HG03520 (cell line): ENCODE results near the gene SCYGR3.

Source experiments
- ATAC-seq: cut with Tn5 transposase; IDR thresholded peaks from one replicate; pipeline ENCODE4 v1.9.1; 2021; ENCODE audit warnings: mild to moderate bottlenecking, moderate library complexity; ENCODE audit not compliant: unreplicated experiment

SCYGR3 gene, protein sequence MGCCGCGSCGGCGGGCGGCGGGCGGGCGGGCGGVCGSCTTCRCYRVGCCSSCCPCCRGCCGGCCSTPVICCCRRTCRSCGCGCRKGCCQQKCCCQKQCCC

DNA sequence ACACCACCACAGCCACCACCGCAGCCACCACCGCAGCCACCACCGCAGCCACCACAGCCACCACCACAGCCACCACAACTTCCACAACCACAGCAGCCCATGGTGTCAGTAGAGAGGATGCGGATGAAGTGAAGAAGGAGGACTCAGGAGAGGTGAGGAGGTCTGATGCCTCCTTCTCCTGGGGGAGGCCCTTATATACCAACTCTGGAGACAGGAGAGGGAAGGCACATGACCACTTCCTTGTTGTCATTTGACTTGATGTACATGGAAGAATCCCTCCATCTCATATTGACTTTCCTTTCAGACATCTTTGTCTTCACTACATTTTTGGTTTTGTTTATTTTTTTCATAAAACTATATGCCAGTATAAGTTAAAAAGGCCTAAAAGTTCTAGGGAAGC, at the start of gene SCYGR3:
Gene SCYGR3, minus strand, starts transcription at position 101 of the 400 bp plus-strand sequence. Its CDS starts 0 bp downstream, at position 101.
- ATAC-seq: no peak

DNA sequence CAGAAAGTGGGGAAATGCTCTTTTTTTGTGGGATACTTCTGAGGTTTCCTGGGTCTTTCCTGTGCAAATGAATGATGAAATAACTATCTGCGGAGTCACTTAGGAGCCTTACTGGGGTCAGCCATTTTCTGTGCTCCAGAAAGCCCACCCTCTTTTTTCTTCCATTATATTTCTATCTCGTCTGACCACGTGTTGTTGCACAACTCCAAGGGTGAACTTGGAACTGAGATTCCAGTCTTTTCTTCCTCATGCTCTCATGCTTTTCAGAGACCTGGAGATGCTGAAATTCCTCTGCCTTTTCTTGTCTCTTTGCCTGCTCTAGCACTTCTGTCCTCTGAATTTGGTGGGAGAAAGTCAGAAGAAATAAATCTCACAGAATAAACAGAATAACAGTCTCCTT, 47.2 kb upstream of the SCYGR3 start:
- ATAC-seq: no peak

DNA sequence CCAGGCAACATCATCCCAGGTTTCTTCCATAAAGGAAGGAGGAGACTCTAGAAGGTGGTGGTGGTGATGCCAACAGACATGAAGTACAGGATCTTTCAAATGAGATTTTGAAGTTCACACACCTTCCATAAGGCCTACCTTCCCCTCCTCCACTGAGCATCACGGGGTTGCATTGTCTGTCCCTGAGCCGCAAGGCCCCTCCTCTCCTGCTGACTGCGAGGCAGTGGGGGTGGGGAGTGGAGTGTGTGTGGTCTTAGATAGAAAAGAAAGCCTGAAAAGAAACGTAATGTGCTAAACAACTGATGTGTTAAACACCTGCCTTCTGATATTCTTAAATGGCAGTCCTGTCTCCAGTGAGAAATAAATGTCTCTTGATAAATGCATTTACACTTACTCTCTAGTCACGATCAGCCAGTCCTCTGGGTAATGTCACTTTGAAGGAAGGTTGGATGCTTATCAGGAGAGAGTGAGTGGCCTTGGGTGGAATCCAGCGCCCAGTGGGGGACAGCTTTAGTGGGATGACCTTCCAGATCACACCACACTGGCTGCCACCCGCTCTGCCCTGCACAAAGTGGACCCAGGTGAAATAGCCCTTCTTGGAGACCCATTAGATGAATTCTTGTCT, 46.5 kb upstream of the SCYGR3 start:
- no peak for ATAC-seq

DNA sequence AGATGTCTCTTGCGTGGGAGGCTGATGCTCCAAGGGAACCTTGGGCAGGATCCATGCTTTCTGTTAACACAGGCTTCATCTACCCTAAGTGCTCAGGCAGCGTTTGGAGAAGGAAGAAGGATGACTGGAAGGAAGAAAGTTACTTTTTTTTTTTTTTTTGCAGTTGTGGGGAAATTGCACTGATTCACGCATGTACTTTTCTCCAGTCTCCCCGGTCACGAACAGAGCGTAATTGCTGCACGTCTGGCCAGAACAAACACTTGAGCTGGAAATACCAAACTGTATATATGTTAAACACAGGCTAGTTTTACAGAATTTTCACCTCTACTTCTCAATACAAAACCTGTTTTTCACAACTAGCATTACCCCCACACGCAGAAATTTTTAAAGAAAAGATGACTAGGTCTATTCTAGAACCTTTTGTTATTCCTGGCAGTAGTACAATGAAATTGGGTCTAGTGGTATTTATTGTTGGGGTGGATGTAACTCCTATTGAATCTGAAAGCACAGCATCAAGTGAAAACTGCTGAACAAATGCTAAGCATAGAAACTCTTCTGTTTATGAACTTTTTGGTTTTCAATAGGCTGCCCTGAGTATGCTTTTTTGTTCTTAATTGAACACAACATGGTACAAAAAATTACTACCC, 42.7 kb upstream of the SCYGR3 start:
- no peak for ATAC-seq

DNA sequence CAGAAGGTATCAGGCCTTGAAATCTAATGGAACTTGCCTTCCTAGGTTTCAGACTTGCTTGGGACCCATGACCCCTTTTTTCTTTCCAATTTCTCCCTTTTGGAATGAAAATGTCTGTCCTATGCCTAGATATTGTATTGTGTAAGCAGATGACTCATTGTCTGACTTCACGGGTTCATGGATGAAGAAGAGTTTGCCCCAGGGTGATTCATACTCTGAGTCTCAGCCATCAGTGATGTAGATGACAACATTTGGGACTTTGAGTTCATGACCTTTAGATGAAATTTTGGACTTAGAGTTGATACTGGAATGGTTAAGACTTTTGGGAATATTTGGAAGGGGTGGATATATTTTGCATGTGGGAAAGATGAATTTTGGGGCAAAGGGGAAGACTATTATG, 40.8 kb upstream of the SCYGR3 start:
- no peak for ATAC-seq

DNA sequence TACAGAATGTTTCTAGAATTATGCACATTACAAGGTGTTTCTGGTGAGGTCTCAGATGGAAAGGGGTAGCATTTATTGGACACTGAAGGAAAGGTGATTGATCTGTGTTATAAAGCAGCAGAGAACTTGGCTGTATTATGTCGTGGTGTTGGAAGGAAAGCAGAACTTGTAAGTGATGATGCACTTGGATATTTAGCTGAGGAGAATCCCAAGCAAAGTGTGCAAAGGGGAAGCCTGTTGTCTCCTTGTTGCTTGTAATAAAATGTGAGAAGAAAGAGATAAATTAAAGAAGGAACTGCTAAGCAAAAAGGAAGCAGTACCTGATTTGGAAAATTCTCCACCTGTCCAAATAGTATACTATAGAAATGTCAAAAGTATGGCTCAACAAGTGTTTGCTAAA, 39.8 kb upstream of the SCYGR3 start:
- no peak for ATAC-seq

DNA sequence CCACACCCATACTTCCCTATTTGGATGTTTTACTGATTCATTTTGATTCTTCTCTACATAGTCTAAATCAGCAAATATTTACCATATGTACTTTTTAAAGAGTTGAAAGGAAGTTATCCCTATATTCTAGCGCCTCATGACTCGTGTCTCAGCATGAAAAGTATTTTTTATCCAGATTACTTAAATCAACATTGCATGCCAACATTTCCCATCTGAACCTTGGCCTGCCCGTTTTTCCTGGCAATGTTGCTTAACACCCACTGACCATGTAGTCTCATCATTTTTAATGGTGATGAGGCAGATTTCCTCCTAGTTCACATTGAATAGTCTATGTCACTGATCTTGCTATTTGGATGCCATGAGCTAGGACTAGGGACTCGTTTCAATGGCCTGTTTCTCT, 38.8 kb upstream of the SCYGR3 start:
- no peak for ATAC-seq

DNA sequence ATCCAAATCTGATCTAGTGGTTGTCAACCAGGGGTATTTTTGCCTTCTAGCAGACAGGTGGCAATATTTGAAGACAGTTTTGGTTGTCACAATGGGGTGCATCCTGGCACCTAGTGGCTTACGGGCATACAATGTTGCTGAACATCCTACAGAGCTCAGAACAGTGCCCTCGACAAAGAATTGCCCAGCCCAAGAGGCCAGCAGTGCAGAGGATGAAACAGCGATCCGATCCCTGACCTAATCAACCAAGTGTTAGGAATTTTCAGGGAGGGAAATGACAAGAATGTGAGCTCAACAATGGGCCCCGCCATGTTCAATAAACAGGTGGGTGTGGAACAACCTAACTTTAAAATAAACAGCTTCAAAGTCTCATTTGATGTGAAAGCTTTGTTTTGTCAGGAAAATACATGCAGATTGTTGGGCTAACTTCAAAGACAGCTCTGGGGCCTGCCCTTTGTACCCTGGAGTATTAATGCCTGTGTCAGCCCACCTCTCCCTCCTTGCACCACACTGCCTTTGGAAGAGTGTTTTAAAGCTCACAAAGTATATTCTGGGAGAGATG, 29.4 kb upstream of the SCYGR3 start:
- ATAC-seq: no peak

DNA sequence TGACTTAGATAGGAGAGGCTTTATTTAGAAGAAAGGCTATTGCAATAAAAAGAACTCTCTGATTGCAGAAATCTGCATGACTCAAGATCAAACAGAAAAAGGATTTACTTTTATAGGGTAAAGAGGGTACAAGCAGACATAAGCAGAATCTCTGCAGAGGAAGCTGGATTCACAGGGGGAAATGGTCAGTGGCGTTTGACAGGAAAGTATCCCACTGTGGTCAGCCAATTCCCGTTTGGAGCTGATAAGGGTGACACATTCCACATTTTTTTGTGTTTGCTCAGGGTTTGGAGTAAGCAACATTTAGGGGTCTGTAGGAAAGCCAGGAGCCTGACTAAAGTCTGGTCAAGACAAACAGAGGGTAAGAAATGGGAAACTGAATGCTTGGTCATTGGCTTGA, 28.0 kb upstream of the SCYGR3 start:
- ATAC-seq: no peak

DNA sequence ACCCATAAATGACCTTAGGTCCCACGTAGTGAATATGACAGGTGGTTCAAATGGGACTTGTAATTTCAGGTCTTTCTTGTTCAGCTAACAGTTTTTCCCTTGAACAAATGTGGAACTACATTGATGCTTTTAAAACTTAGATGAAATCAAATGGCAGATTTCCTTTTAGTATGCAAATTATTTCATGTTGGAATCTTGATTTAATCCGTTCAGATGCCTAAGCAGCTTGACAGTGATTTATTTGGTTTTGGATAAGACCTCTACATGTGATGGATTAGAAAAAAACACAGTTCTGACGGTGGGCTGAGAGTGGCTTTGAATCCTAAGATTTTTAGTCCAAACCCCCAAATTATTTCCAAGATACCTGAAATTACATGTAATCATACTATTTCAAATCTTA, 19.6 kb upstream of the SCYGR3 start:
- no peak for ATAC-seq

DNA sequence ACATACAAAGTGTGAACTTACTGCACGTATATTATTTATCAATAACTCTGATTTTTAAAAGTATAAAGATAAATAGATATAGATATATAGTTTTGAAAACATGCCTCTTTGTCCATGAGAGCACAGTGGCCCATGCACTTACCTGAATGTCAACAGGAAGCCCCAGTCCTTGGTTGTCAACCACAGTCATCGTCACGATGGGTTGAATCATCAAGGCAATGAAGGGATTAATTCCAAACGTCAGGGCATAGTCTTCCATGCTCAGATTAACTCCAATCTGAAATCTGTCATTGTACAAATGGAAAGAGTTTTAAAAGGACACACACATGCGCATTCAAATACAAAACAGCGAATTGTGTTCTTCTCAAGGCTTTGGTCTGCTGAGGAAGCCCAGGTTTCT, 18.2 kb upstream of the SCYGR3 start:
- ATAC-seq: no peak

DNA sequence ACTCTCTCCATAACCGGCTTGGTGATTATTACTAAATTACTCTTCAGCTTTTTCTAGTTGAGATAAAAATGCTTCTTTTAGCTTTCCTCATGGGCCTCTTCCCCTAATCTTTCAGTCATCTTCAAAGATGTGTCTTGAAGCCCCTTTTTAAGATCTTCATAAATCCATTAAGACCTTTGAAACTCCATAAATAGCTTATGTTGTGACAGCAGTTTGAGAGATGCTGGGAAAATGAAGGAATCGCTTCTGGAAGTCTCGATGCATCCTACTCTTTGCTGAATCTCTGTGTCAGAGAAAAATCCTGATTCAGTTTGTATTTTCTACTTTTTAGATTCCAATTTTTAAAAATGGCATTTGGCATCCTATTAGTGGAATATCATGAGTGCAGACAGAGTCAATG, 15.7 kb upstream of the SCYGR3 start:
- no peak for ATAC-seq

DNA sequence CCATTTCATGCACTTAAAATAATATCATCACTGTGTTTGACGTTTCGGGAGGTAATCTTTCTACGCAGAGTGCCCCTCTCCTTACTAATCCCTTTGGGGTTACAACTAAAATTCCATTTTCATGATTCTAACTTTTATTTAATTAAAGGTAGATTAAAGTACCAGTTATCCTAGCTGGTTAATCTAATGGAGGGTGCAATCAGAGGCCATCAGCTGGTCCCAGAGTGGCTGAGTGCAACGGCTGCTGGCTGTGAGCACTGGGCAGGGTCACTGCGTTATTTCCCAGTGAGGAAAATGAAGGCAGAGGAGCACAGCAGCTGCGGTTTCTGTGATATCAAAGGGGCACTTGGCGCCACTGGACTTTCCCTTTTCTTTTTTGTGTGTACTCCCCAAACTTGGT, 14.8 kb upstream of the SCYGR3 start:
- no peak for ATAC-seq

DNA sequence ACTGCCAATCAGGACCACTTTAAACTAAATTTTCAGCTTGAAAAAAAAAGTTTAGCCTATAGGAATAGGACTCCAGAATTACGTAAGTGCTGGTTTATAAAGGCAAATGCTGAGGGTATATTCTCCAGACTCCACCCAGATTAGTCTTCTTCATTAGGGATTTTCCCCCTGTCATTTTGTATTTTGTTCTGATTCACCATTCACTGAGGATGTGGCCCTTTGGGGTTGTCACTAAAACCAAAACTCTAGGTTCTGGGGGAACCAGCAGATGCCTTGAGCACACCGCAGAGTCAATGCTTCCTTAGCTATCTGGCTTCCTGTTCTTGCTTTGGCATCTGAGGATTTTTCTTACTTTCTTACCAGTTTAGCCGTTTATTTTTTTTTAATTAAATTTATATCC, 13.1 kb upstream of the SCYGR3 start:
- peak; percentile 97 for ATAC-seq

DNA sequence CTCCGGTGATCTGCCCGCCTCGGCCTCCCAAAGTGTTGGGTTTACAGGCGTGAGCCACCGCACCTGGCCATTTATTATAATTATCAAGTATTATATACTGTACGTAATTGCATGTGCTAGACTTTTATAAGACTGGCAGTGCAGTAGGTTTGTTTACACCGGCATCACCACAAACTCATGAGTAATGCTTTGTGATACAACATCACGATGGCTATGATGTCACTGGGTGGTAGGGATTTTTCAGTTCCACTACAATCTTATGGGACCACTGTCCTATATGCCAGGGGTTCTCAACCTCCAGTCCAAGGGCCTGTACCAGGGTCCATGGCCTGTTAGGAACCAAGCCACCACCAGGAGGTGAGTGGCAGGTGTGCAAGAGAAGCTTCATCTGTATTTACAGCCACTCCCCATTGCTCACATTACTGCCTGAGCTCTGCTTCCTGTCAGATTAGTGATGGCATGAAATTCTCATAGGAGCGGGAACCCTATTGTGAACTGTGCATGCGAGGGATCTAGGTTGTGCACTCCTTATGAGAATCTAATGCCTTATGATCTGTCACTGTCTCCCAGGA, 12.0 kb upstream of the SCYGR3 start:
- ATAC-seq: no peak

DNA sequence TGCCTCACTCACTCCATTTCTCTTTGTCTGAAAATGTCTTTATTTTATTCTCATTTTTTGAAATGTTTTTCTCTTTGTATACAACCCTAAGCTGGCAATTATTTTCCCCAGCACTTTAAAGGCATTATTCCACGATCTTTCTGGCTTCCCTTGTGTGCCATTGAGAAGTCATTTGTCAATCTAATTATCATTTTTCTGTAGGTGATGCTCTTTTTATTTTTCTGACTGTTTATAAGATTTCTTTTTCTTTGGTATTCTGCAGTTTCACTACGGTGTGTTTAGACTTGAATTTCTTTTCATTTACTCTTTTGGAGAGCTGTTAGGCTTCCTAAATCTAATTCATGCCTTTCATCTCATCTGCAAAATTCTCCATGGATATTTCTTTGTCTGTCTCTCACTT, 10.8 kb upstream of the SCYGR3 start:
- ATAC-seq: no peak

DNA sequence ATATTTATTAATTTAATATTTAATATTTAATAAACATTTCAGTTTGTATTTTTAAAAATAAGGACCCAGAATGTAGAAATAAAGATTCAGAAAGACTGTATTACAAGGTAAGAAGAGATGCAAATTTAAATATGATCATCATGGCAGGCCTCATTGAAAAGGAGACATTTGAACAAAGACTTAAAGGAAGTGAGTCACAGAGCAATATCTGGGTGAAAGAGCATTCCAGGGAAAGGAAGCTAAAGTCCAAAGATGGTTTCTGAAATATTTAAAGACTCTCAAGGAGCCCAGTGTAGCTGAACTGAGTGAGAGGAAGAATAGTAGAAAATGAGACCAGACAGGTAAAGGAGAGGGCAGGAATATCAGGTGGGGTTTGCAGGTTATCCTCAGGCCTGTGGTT, 8.6 kb upstream of the SCYGR3 start:
- ATAC-seq: no peak

DNA sequence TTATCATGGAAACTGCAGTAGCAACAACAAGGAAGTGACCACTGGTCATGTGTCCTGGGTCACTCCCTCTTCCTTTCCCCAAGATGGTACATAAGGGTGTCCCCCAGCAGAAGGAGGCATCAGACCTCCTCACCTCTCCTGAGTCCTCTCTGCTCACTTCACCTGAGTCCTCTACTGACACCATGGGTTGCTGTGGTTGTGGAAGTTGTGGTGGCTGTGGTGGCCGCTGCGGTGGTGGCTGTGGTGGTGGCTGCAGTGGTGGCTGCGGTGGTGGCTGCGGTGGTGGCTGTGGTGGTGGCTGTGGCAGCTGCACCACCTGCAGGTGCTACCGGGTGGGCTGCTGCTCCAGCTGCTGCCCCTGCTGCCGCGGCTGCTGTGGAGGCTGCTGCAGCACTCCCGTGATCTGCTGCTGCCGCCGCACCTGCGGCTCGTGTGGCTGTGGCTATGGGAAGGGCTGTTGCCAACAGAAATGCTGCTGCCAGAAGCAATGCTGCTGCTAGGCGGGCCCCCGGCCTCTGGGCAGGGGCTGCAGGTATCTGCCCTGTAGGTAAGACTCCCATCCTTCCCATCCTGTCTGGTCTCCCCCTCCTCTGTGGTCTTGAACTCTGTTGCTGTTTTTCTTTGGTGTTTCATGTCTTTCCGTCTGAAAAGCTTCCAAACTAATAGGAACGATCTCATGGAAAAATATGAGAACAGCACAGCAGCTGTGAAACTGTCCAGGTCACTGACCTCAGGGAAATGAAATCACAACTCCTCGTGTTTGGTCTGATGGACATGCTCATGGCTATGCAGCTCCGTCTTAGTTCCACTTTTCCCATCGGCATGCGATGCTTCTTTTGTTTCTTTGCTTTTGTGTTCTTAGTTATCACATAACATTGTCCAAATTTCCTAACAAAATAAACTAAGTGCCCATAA, 2.9 kb upstream of the SCYGR3 start, which contains the start of gene SCYGR4:
Gene SCYGR4, plus strand, starts transcription at position 183 of the 915 bp plus-strand sequence. Its CDS starts 0 bp downstream, at position 183.
- ATAC-seq: no peak

DNA sequence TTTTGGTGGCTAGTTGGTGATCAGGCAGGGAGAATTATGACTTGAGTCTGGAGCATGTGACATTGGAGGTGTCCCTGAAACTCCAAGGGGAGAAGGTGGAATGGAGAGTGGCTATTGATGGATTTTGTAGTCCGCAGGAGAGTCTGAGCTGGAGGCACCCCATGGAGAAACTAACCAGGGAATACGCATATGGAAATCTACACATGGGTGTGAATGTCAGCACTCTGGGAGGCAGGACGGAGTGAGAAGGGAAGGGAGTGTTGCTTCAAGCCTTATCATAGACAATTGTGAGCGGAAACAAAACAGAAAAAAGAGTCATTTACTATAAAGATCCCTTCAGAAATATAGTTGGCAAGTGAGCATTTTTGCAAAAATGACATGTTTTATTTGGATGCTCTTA, 2.0 kb upstream of the SCYGR3 start:
- no peak for ATAC-seq

DNA sequence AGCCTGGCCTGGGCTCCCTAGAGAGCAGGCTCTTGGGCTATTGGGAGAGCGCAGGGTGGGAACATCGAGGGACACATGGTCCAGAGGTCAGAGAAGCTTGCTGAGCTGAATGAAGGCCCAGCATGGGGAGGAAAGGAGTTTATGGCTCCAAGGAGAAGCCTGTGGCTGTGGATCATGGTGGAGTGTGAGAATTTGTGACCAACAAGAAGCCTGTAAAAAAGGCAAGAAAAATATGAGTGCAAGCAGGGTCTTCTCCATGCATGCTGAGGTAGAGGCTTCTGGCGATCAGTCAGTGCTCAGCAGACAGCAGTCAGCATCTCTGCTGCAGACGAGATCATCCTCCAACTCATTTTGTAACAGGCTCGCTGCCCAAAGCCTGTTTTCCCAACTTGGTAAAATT, 1.3 kb upstream of the SCYGR3 start:
- no peak for ATAC-seq

DNA sequence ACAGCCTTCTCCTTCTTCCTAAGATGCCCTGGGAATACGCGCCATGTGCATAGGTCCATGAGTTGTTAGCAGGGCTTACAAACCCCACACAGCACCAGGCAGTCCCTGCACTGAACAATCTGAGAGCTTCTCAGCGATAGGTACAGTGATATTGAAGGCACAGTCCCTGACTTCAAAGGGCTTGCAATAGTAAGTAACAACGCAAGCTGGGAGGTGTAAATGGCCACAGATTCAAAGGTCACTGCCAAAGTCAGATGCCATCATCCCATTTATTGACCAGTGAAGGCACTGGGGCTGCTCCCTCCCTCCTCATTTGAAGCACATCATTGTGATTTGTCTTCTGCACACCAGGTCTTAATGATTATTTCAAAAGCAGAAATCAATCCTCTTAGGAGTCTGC, 541 bp upstream of the SCYGR3 start:
- ATAC-seq: no peak
